Right cardiac atrium (tissue), 5 donors: ENCODE results near the gene GSN. TPM values are rescaled to one million over a fixed set of nuclear protein-coding genes. Genes with fewer than 3 reads are reported as not detected.

Experiments used
- ATAC-seq, 2 donors: fragments of 200-7000 bp; cut with Tn5 transposase; one replicate each; pipeline versions ENCODE4 v1.8.0 to v1.9.1; 2020; ENCODE audit warnings: moderate library complexity in 2 of 2, mild to moderate bottlenecking in 1 of 2
- DNase-seq, 3 donors: peaks; one replicate each; pipeline ENCODE4 v3.0.0-alpha.2; 2020
- H3K27ac ChIP-seq: one replicate; pipeline ENCODE4 v1.5.1; 2013; ENCODE audit warnings: mild to moderate bottlenecking, low read length, control low read depth, moderate library complexity
- H3K27me3 ChIP-seq: one replicate; pipeline ENCODE4 v1.6.1; 2013; ENCODE audit not compliant: control insufficient read depth, insufficient read depth
- H3K4me1 ChIP-seq: one replicate; pipeline ENCODE4 v1.6.1; 2013; ENCODE audit warnings: low read length; ENCODE audit not compliant: control insufficient read depth, insufficient read depth
- H3K4me3 ChIP-seq: one replicate; pipeline ENCODE4 v1.5.1; 2013; ENCODE audit warnings: low read length, control low read depth
- H3K9me3 ChIP-seq: one replicate; pipeline ENCODE4 v1.6.1; 2013; ENCODE audit warnings: low read length; ENCODE audit not compliant: control insufficient read depth
- WGBS: extraction: QIAGEN DNeasy Blood & Tissue Kit; methylation state at CpG from one replicate; pipeline ENCODE4 v1.1.7; 2013; 5-methylcytosine and 5-hydroxymethylcytosine counted together
- intact Hi-C, 4 donors: fragments of 100-400 bp; cut with DNase I; formaldehyde crosslinking; loops; one replicate each; pipeline versions ENCODE4 v1.11.0 to v1.14.0; 2022 to 2023
- polyA plus RNA-seq: library from polyadenylated mRNA; stranded (reverse); fragments of 200-250 nt; gene quantifications from one replicate; pipeline ENCODE4 v1.2.3, GENCODE V29; 2013
- total RNA-seq, 4 donors: library from RNA; stranded (reverse); fragmentation: NEBNext Ultra II Directional; extraction: Animal tissue kit (Norgen Biotek cat#: 25700); gene quantifications; one replicate each; pipeline ENCODE4 v1.2.1, GENCODE V29; 2021
- donor health status: healthy with polysubstance abuse.
- donor health status: DM: no; HTN: yes; CAD: no.
- donor health status: DM: no; HTN: no; CAD: no.
- donor health status: DM: no; HTN: yes; CAD: no; lungs with severe emphysema.
- donor health status: DM: yes; HTN: yes; CAD: no.

The GSN gene
- total and polyA plus RNA-seq, 5 donors: 949 to 1,838 (median 1,630) TPM

DNA sequence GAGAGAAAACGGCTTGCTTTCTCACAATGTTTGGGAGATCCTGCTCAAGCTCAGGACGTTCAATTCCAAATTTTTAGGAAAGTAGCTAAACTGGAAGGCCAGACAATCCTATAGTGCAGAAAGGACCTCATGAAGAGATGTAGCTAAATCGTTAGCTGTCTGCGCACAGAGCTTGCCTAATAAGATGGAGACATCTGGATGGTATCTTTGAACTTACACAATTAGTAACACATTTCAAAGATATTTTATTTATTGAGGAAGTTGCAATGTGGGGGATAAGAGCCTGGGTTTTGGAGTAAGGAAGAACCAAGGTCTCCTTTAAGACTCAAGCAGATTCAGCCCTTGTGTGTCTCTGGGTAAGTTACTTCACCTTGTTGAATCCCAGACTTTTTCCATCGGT, 37.7 kb upstream of the GSN start:
- 84% methylated on average over 5 of the region's 5 CpGs for WGBS
- no peak for ATAC-seq
- no peaks in the 10 kb centered on the region for H3K27me3 ChIP-seq
- no peaks in the 10 kb centered on the region for H3K9me3 ChIP-seq
- H3K4me3 ChIP-seq: no peak overlapping the region
- H3K4me1 ChIP-seq: no peaks in the 10 kb centered on the region
- intact Hi-C loops: no loop called here
- no peak for DNase-seq
- H3K27ac ChIP-seq: no peak overlapping the region

DNA sequence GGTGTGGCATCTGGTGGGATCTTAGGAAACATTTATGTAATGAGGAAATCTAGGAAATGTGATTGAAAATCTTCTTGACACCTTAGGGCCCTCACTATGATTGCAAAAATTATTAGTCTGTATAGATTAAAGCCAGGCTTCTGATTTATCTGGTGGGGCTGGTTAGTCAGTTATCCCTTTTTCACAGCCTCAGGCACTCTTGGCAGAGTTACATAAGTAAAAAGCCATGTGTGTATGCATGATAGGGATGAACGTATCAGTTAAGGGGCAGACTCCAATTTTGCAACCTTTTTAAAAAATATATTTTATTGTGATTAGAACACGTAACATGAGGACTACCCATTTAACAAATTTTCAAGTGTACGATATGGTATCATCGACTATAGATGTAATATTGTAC, 35.7 kb upstream of the GSN start:
- Histone ChIP-seq H3K9me3 (no peaks in the 10 kb centered on the region), H3K27me3 (no peaks in the 10 kb centered on the region), H3K27ac (no peak overlapping the region), H3K4me3 (no peak overlapping the region), H3K4me1 (no peaks in the 10 kb centered on the region)
- DNase-seq (no peak), ATAC-seq (no peak)
- 94% methylated on average over 4 of the region's 4 CpGs for WGBS
- intact Hi-C loops: no loop called here

DNA sequence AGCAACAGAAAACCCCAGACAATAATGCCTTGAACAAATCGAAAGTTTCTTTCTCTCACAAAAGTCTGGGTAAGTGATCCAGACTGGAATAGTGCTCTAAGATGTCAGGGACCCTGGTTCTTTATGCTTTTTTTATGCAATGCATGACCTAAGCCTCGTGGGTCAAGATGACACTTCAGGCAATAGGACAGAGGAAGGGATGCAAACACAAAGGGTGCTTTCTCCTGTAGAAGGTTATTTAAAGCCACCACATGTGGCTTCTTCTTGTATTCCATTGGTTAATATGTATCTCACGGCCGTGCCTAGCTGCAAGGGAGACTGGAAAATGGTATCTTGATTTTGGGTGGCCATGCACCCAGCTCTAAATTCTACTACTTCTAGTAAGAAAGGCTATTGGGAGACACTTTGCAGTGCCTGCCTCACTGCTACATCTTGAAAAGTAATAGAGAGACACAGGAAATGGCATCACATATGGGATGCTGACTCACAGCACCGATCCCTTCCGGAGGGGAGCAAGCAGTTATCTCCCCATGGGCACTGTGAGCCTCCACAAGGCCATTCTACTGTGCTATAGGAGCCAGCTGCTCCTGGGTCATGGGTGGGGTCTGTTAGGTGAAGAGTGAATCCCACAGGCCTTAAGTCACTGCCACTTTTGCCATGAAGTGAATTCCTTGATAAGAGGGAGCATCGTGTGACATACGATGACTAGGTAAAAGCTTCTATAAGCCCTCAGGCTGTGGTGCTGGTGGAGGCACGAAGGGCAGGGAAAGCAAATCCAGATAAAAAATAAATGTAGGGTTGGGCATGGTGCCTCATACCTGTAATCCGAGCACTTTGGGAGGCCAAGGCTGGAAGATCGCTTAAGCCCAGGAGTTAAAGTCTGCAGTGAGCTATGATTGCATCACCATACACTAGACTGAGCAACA, 33.8 kb upstream of the GSN start:
- DNase-seq (no peak), ATAC-seq (peak in 1 of 2 donors; percentile 20)
- Histone ChIP-seq H3K4me1 (no peaks in the 10 kb centered on the region), H3K4me3 (no peak overlapping the region), H3K27ac (no peak overlapping the region), H3K27me3 (no peaks in the 10 kb centered on the region), H3K9me3 (no peaks in the 10 kb centered on the region)
- intact Hi-C loops: no loop called here
- WGBS: 80% methylated on average over 11 of the region's 11 CpGs

DNA sequence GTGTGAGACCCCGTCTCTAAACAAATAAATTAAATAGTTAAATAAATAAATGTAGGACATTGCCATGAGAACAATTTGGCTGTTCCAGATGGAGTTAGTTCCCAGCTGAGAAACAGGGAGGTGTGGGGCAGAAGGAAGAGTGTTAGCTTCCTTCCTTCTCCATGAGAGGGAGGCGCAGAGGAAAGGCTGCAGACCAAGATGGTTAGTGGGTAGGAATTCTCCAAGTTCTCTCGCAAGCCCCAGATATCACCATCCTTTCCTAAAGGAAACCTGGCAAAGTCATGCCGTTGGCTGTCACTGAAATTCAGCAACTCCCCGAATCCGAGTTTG, 33.2 kb upstream of the GSN start:
- no peak for DNase-seq
- no peaks in the 10 kb centered on the region for H3K4me1 ChIP-seq
- no peak overlapping the region for H3K4me3 ChIP-seq
- intact Hi-C loops: no loop called here
- no peak overlapping the region for H3K27ac ChIP-seq
- H3K27me3 ChIP-seq: no peaks in the 10 kb centered on the region
- no peak for ATAC-seq
- no peaks in the 10 kb centered on the region for H3K9me3 ChIP-seq
- 86% methylated on average over 6 of the region's 6 CpGs for WGBS

DNA sequence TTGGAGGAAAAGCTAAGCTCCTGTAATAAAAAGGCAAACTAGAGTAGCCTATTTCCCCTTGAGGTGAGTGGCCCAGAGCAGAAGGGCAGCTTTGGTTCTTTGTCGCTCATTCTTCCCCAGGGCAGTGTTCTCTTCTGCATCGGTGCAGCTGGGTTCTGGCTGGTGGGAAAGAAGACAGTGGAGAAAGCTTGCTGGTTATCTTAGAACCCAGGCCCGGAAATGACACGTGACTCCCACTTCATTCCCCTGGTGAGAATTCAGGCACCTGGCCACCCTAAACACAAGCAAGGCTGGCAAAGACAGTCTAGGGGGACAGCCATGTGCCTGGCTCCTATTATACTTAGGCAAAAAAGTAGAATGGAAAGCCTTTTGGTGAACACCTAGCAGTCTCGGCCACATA, 32.5 kb upstream of the GSN start:
- Histone ChIP-seq H3K27me3 (no peaks in the 10 kb centered on the region), H3K4me1 (no peaks in the 10 kb centered on the region), H3K4me3 (no peak overlapping the region), H3K27ac (no peak overlapping the region), H3K9me3 (no peaks in the 10 kb centered on the region)
- ATAC-seq (no peak), DNase-seq (no peak)
- intact Hi-C loops: no loop called here
- 90% methylated on average over 5 of the region's 5 CpGs for WGBS

DNA sequence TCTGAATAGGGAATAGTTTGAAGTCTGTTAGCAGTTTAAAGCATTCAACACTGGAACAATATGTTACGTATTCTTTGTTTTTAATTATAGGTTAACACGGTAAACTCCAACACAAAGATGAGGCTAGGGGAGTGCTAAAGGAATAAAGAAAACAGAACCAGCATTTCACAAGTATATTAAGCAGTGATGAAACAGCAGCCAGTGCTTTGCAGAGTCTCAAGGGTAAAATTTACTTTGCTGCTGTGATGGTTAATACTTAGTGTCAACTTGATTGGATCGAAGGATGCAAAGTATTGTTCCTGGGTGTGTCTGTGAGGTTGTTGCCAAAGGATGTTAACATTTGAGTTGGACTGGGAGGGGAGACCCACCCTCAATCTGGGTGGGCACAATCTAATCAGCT, 30.0 kb upstream of the GSN start:
- intact Hi-C loops: no loop called here
- no peak overlapping the region for H3K27ac ChIP-seq
- DNase-seq (no peak), ATAC-seq (no peak)
- H3K4me3 ChIP-seq: no peak overlapping the region
- H3K9me3 ChIP-seq: no peaks in the 10 kb centered on the region
- no peaks in the 10 kb centered on the region for H3K27me3 ChIP-seq
- H3K4me1 ChIP-seq: no peaks in the 10 kb centered on the region
- 82% methylated on average over 3 of the region's 3 CpGs for WGBS

DNA sequence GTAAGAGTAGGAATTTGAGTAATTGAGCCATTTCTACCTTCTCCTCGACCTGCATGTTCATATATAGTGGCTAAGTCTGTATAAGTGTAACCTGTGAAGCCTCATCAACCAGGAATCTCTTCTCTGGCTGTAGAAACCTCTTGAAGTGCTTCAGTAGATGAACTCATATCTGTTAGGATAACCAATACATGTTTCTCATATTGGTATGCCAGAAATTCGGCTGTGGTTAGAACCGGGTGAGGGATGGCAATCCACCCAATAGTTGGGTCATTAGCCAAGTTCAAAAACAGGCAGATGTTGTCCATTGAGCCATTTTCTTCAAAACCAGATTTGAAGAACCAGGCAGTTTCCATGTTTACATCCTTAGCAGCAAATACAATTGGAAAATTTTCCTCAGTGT, 28.9 kb upstream of the GSN start:
- 93% methylated on average over 3 of the region's 3 CpGs for WGBS
- ATAC-seq: no peak

DNA sequence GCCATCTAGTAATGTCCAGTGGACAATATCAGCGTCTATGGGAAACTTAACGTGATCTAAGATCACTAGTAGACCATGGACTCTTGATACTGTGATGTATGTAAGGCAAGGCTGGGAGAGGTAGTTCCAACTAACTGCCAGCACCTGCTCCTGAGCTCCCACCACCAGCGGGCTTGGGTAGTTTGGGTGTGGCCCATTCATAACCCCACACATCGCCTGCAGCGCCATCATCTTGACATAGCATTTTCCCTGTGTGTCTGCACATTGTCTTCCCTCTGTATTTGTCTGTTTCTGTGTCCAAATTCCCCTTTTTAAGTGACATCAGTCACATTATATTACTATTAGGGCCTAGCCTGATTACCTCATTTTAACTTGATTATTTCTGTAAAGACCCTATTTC, 28.1 kb upstream of the GSN start:
- H3K4me3 ChIP-seq: no peak overlapping the region
- H3K27ac ChIP-seq: no peak overlapping the region
- intact Hi-C loops: no loop called here
- H3K27me3 ChIP-seq: no peaks in the 10 kb centered on the region
- ATAC-seq: no peak
- DNase-seq: no peak
- WGBS: 98% methylated on average over 5 of the region's 5 CpGs
- H3K9me3 ChIP-seq: no peaks in the 10 kb centered on the region
- H3K4me1 ChIP-seq: no peaks in the 10 kb centered on the region

More for the DNA sequence above, 28.9 kb upstream of the GSN start:
- no peaks in the 10 kb centered on the region for H3K9me3 ChIP-seq
- intact Hi-C loops: no loop called here
- DNase-seq: no peak
- H3K4me1 ChIP-seq: no peaks in the 10 kb centered on the region
- H3K27ac ChIP-seq: no peak overlapping the region
- no peaks in the 10 kb centered on the region for H3K27me3 ChIP-seq
- H3K4me3 ChIP-seq: no peak overlapping the region

DNA sequence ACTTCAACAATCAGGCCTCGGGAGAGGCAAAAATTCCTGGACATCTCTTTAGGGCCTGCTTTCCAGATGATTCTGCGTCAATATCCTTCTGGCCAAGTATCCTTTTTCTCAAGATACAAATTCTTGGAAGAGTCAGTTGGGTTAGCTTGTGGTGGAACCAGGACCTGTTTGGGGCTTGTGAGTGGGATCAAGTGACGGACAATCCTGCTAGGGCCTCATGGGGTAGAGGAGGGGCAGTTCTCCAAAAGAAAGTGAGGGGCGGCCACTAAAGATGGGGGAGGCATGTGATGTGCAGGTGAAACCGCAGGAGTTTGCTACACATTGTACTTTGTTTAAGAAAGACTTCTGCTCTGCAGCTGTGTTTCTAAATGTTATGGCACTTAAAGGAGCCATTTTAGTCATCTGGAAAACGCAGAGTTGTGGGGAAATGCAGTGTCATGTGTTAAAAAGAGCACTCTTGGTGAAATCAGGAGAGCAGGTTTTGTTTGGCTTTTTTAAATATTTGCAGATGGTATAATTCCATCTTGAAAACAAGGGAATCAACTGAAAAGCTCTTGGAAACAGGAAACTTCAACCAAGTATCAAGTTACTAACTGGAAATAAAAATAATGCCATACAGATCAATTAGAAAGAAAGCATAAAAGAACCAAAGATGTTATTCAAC, 27.4 kb upstream of the GSN start:
- intact Hi-C loops: no loop called here
- H3K9me3 ChIP-seq: no peaks in the 10 kb centered on the region
- 76% methylated on average over 6 of the region's 6 CpGs for WGBS
- no peak overlapping the region for H3K4me3 ChIP-seq
- no peaks in the 10 kb centered on the region for H3K4me1 ChIP-seq
- H3K27me3 ChIP-seq: no peaks in the 10 kb centered on the region
- DNase-seq: no peak
- ATAC-seq: peak; percentile 28 to 34
- H3K27ac ChIP-seq: peak overlapping the region; percentile 13

DNA sequence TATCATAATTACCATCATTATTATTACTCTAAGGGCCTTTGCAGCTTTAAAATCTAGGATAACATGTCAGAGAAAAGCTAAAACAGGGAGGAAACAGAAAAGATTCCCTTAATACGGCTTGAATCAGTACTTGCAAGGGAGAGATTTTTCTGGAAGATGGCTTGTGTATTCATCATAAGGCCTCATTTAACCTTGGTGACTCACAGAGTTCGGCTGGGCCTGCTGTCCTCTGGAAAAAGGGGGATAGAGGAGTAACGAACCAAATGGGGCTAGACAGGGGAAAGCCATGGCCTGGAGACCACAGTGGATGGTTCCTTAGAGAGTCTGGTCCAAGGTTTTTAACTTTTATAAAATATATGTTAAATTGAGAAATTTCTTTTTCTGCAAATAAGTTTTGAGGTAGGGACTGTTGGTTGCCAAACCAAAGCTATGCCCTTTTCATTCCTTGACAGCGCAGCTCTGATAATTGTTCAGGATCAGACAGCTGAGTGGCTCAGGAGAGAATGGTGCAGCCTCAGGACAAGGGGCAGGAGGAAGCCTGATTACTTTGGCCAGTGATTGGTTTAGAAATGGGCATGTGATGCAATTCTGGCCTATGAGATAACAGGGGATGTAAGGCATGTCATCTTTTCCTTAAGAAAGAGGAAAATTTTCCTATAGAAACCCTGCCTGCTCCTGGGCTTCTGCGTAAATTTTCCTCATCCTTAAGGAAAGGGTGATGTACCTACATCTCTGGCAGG, 25.6 kb upstream of the GSN start:
- no peaks in the 10 kb centered on the region for H3K9me3 ChIP-seq
- H3K27me3 ChIP-seq: no peaks in the 10 kb centered on the region
- no peak for DNase-seq
- WGBS: 74% methylated on average over 5 of the region's 5 CpGs
- H3K27ac ChIP-seq: peak overlapping the region; percentile 62
- intact Hi-C loops: no loop called here
- peak; percentile 43 to 54 for ATAC-seq
- H3K4me3 ChIP-seq: no peak overlapping the region
- no peaks in the 10 kb centered on the region for H3K4me1 ChIP-seq

DNA sequence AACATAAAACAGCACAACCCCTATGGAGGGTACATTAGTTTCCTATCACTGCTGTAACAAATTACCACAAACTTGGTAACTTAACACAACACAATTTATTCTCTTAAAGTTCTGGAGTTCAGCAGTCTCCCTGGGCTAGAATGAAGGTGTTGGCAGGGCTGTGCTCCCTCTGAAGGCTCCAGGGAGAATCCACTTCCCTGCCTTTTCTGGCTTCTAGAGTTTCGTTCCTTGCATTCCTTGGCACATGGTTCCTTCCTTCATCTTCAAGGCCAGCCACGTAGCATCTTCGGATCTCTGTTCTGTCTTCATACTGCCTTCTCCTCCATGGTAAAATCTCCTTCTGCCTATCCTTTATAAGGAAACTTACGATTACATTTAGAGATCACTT, 25.0 kb upstream of the GSN start:
- DNase-seq: no peak
- intact Hi-C loops: no loop called here
- Histone ChIP-seq H3K27me3 (no peaks in the 10 kb centered on the region), H3K4me1 (no peaks in the 10 kb centered on the region), H3K27ac (peak overlapping the region; percentile 62), H3K9me3 (no peaks in the 10 kb centered on the region), H3K4me3 (no peak overlapping the region)
- ATAC-seq: peak in 1 of 2 donors; percentile 58
- 75% methylated on average over 4 of the region's 4 CpGs for WGBS
